Pons (tissue), 1 donor: ENCODE data around the gene CSNK1G1.
"Not testable (repeated sequence)": the region's sequence is repeated elsewhere in the genome, so short reads cannot be mapped to it uniquely, and the experiment has no call there.

ENCODE experiments used
- DNase-seq: peaks from one replicate; pipeline ENCODE4 v3.0.0-alpha.2; 2016; ENCODE audit warnings: low spot score

Gene CSNK1G1

GRCh38 chr15:64355944-64356709 lies at the start of gene CSNK1G1:
TSS of gene CSNK1G1 (minus strand) at chr15:64356173. CDS start at chr15:64300499, 55,674 bp downstream.
- peak; percentile 98 for DNase-seq

GRCh38 chr15:64400583-64400982 lies 44.6 kb upstream of the CSNK1G1 start:
- no peak for DNase-seq

GRCh38 chr15:64398575-64398974 lies 42.6 kb upstream of the CSNK1G1 start:
- DNase-seq: no peak

DNA sequence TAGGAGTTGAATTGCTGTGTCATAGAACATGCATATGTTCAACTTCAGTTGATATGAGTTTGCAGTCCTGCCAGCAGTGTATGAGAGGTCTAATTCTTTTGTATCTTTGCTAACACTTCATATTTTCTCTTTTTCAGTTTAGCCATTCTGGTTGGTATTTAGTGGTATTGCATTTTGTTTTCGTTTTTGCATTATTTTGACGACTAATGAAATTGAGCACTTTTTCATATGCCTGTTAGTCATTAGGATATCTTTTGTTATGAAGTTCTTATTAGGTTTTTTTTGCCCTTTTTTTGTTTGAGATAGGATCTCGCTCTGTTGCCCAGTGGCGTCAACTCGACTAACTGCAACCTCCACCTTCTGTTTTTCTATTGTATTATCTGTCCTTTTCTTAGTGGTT lies 40.8 kb upstream of the CSNK1G1 start:
- no peak for DNase-seq

- DNase-seq: not testable (repeated sequence)
Measured at GRCh38 chr15:64392471-64392870, 36.5 kb upstream of the CSNK1G1 start.

- peak; percentile 3 for DNase-seq
Measured at GRCh38 chr15:64389036-64389435, 33.1 kb upstream of the CSNK1G1 start.

- peak; percentile 92 for DNase-seq
Measured at GRCh38 chr15:64387562-64388168, 31.7 kb upstream of the CSNK1G1 start, which contains the start of gene TRIP4. TSS of gene TRIP4 (plus strand) at chr15:64387836. CDS start at chr15:64387864, 28 bp downstream.

DNA sequence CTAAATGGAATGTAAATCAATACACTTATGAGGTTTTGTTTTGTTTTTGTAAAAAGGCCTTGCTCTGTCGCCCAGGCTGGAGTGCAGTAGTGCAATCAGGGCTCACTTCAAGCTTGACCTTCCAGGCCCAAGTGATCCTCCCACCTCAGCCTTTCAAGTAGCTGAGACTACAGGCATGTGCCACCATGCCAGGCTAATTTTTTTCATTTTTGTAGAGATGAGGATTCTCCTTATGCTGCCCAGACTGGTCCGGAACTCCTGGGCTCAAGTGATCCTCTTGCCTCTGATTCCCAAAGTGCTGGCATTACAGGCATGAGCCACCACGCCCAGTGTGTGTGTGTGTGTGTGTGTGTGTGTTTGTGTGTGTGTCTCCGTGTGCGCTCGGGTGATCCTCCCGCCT lies 30.3 kb upstream of the CSNK1G1 start:
- DNase-seq: no peak

- DNase-seq: no peak
Measured at GRCh38 chr15:64383760-64384159, 27.8 kb upstream of the CSNK1G1 start.

GRCh38 chr15:64381000-64381751 lies 25.2 kb upstream of the CSNK1G1 start, which contains the start of gene PCLAF:
TSS of gene PCLAF (minus strand) at chr15:64381441. CDS start at chr15:64381371, 70 bp downstream.
- peak; percentile 94 for DNase-seq

DNA sequence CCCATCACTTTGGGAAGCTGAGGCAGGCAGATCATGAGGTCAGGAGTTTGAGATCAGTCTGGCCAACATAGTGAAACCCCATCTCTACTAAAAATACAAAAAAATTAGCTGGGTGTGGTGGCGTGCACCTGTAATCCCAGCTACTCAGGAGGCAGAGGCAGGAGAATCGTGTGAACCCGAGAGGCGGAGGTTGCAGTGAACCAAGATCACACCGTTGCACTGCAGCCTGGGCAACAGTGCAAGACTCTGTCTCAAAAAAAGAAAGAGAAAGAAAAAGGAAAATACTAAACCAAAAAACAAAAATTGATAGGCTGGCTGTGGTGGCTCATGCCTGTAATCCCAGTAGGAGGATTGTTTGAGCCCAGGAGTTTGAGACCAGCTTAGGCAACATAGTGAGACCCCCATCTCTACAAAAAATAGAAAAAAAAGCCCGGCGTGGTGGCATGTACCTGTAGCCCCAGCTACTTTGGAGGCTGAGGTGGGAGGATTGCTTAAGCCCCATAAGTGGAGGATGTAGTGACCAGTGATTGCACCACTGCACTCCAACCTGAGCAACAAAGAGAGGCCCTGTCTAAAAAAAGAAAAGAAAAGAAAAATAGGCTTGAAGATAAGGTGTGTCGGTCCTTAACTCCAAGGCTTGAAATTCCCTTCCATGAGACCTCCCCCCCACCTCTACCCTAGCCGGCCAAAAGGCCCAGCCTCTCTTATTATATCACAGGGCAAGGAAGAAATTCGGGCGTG lies 24.3 kb upstream of the CSNK1G1 start:
- not testable (repeated sequence) for DNase-seq

- DNase-seq: no peak
Measured at GRCh38 chr15:64379216-64379960, 23.4 kb upstream of the CSNK1G1 start.

- DNase-seq: no peak
Measured at GRCh38 chr15:64373360-64373759, 17.4 kb upstream of the CSNK1G1 start.

- not testable (repeated sequence) for DNase-seq
Measured at GRCh38 chr15:64371383-64371782, 15.4 kb upstream of the CSNK1G1 start.

DNA sequence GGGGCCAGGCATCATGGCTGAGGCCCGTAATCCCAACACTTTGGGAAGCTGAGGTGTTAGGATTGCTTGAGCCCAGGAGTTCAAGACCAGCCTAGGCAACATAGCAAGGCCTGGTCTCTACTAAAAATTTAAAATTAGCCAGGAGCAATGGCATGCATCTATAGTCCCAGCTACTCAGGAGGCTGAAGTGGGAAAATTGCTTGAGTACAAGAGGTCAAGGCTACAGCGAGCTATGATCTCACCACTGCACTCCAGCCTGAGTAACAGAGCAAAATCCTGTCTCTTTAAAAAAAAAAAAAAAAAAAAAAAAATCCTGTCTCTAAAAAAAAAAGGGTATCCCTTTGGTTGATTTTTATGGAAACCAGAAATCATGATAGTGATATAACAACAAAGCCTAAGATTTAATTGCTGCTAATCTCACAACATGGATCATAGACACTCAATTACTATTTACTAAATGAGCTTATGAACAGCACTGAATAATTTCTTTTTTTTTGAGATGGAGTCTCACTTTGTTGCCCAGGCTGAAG lies 13.2 kb upstream of the CSNK1G1 start:
- no peak for DNase-seq

DNA sequence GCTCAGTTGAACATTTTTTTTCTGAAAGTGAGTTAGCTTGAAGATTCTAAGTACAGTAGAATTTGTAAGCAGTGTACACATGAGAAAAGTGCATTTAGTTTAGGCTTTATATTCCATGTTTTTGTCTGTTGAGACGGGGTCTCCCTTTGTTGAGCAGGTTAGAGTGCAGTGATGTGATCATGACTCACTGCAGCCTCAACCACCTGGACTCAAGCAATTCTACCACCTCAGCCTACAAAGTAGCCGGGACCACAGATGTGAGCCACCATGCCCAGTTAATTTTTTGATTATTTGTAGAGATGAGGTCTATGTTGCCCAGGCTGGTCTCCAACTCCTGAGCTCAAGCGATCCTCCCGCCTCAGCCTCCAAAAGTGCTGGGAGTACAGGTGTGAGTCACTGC lies 5.3 kb upstream of the CSNK1G1 start:
- no peak for DNase-seq

GRCh38 chr15:64356710-64357040 lies 702 bp upstream of the CSNK1G1 start:
- DNase-seq: no peak

- DNase-seq: no peak
Measured at GRCh38 chr15:64355348-64355943, 527 bp downstream of the CSNK1G1 start.

GRCh38 chr15:64354688-64355344 lies 1.2 kb downstream of the CSNK1G1 start:
- no peak for DNase-seq

DNA sequence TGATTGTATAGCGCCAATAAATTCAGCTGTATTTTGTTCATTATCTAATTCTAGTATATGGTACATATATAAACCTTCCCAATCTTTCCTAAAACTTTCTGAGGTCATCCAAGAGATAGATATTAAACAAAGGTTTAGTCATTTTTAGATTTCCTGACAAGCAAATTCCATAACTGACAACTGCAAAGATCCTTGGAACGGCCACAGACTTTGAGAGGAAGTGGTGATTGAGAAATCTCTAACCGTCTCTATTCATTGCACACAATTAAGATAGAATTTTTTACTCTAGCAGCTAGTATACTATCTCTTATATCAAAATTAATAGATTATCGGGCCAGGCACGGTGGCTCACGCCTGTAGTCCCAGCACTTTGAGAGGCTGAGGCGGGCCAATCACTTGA lies 4.7 kb downstream of the CSNK1G1 start:
- no peak for DNase-seq
